Type B pancreatic cell (in vitro differentiated cells): ENCODE results near the gene COX4I2. TPM values are rescaled to one million over a fixed set of nuclear protein-coding genes. Genes with fewer than 3 reads are reported as not detected.
"Not testable (repeated sequence)": the region's sequence is repeated elsewhere in the genome, so short reads cannot be mapped to it uniquely, and the experiment has no call there.

Experiments used
- DNase-seq: peaks from one replicate; pipeline ENCODE4 v3.0.0; 2021; ENCODE audit warnings: mixed read lengths; ENCODE audit not compliant: unreplicated experiment; ENCODE audit errors: extremely low spot score
- H3K27ac Mint-ChIP-seq: 2 replicates; pipeline ENCODE4 v1.8.0; 2021; ENCODE audit warnings: mild to moderate bottlenecking, mixed read lengths
- H3K27me3 Mint-ChIP-seq: 2 replicates; pipeline ENCODE4 v1.8.0; 2021; ENCODE audit warnings: mixed read lengths
- H3K36me3 Mint-ChIP-seq: 2 replicates; pipeline ENCODE4 v1.8.0; 2021; ENCODE audit warnings: mixed read lengths
- H3K4me1 Mint-ChIP-seq: one replicate; pipeline ENCODE4 v1.8.0; 2021; ENCODE audit warnings: mixed read lengths; ENCODE audit not compliant: unreplicated experiment
- H3K4me3 Mint-ChIP-seq: 2 replicates; pipeline ENCODE4 v1.8.0; 2021; ENCODE audit warnings: mild to moderate bottlenecking, mixed read lengths
- H3K9me3 Mint-ChIP-seq: 2 replicates; pipeline ENCODE4 v1.8.0; 2021; ENCODE audit warnings: mixed read lengths
- total RNA-seq: library from RNA; stranded (reverse); gene quantifications from 2 replicates; pipeline ENCODE4 v1.2.1, GENCODE V29; 2021; ENCODE audit warnings: low replicate concordance
- TF ChIP-seq, protein P1 (sequence below): fragments of 200-600 bp; sonication (generic); conservative IDR thresholded peaks from 2 replicates; pipeline ENCODE4 v1.5.0; 2021; ENCODE audit warnings: antibody characterized with exemption, mild to moderate bottlenecking

Gene COX4I2
- total RNA-seq, 1 donor from 2014 or later: not detected

DNA sequence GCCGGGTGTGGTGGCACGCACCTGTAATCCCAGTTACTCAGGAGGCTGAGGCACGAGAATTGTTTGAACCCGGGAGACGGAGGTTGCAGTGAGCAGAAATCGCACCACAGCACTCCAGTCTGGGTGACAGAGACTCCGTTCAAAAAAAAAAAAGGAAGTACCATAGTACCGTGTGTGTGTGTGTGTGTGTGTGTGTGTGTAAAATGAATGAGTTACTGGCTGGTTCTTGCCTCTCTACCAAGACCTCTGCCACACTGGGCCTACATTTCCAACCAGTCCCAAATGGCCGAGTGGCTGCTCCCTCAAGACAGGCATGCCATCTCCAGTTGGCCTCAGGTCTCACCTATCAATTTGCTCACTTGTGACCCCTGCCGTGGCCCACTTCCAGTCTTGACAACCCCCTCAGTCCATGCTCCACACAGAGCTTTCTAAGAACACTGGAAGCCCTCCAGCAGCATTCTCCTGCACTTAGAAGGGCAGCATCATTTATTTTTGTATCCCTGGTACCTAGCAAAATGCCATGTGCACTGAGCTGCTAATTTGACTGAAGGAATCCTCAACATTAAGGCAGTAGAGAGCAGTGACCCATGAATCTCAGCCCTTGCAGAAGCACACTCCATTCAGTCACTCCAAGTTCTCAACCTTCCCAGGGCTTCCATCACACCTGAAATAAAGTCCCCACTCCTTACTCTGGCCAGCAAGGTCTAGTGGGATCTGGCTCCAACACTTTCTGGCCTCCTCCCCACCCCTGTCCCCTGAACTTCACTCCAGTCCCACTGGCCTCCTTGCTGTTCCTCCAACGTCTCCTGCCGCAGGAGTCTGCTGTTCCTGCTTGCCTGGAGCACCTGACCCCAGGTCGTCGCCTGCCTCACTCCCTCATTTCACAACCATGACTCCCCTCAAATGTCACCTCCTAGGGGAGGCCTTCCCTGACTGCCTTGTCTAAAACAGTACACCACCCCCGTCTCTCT is 29.9 kb downstream of the COX4I2 start:
- H3K36me3 Mint-ChIP-seq: peaks cover 31% of the 10 kb centered on the region
- DNase-seq: no peak
- TF ChIP-seq, protein P1, sequence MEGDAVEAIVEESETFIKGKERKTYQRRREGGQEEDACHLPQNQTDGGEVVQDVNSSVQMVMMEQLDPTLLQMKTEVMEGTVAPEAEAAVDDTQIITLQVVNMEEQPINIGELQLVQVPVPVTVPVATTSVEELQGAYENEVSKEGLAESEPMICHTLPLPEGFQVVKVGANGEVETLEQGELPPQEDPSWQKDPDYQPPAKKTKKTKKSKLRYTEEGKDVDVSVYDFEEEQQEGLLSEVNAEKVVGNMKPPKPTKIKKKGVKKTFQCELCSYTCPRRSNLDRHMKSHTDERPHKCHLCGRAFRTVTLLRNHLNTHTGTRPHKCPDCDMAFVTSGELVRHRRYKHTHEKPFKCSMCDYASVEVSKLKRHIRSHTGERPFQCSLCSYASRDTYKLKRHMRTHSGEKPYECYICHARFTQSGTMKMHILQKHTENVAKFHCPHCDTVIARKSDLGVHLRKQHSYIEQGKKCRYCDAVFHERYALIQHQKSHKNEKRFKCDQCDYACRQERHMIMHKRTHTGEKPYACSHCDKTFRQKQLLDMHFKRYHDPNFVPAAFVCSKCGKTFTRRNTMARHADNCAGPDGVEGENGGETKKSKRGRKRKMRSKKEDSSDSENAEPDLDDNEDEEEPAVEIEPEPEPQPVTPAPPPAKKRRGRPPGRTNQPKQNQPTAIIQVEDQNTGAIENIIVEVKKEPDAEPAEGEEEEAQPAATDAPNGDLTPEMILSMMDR: no peak
- peaks cover 54% of the 10 kb centered on the region for H3K4me1 Mint-ChIP-seq
- H3K4me3 Mint-ChIP-seq: no peak overlapping the region
- no peaks in the 10 kb centered on the region for H3K9me3 Mint-ChIP-seq
- peak overlapping the region; percentile 90 for H3K27ac Mint-ChIP-seq
- no peaks in the 10 kb centered on the region for H3K27me3 Mint-ChIP-seq

DNA sequence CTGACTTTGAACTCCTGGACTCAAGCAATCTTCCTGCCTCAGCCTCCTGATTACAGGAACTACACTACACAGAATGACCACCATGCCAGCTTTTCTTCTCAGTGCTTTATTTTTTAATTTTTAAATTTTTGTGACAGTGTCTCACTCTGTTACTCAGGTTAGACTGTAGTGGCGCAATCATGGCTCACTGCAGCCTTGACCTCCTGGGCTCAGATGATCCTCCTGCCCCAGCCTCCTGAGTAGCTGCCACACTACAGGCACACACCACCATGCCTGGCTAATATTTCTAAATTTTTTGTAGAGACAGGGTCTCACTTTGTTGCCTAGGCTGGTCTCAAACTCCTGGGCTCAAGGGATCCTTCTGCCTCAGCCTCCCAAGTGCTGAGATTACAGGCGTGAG is 31.2 kb downstream of the COX4I2 start:
- Mint-ChIP-seq H3K36me3 (peaks cover 35% of the 10 kb centered on the region), H3K4me1 (peaks cover 48% of the 10 kb centered on the region), H3K27ac (peak overlapping the region; percentile 61)
- H3K9me3 Mint-ChIP-seq, H3K27me3 Mint-ChIP-seq, H3K4me3 Mint-ChIP-seq, DNase-seq: not testable (repeated sequence)

DNA sequence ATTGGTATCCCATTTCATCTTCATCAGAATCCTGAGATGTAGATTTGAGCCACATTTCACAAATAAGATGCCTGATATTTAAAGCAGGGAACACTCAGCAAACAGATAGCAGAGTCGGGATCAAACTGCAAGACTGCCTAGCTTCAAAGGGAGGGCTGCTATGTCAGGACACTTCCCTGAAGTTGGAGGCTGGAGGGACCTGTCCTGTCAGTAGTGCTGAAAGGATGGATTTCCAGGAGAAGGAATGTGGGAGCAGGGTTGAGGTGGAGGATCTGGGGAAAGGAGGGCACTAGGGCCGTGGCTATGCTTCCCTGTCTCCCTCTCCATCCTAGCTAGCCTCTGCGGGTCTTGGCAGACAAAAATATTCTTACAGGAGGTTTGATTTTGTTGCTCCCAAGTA is 32.2 kb downstream of the COX4I2 start:
- peak overlapping the region; percentile 50 for H3K4me3 Mint-ChIP-seq
- H3K27me3 Mint-ChIP-seq: no peaks in the 10 kb centered on the region
- H3K27ac Mint-ChIP-seq: peak overlapping the region; percentile 61

DNA sequence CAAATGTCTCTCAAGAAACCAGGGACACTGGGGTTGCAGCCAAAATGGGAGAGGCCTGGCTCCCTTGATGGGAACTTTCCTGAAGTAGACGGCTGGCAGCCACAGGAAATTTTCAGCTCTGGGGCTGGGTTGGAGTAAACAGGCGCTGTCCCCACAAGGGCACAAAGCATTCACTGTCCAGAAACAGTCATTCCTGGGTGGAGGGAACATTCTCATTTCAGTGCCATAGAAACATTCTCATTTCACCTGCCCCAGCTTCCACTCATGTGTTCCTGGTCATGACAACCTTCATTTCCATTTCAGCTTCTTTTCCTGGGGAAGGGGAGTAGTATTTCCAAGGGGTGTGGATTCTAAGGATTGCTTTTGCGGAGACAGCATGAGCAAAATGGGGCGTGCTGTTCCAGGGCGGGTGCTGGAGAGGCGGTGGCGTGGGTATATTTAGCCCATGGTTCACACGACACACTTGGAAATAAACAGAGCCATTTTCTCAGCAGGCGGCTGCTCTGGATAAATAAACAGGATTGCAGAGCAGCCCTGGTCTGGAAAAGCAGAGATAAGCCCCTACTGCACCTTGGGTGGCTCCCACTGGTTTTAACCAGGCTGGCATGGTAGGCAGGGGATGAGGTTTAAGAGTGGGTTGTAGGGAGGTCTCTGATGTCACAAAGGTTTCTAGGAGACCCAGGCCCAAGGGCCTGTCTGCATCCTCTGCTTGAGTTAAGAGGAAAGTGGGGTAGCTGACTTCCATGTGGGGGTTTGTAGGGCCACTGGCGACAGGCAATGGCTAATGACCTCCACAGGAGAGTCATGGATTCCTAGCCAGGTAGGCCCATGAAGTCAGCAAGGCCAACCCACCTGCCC is 32.9 kb downstream of the COX4I2 start:
- Mint-ChIP-seq H3K4me3 (no peak overlapping the region), H3K27ac (peak overlapping the region; percentile 61), H3K36me3 (peaks cover 42% of the 10 kb centered on the region), H3K4me1 (peaks cover 43% of the 10 kb centered on the region), H3K9me3 (no peaks in the 10 kb centered on the region), H3K27me3 (no peaks in the 10 kb centered on the region)
- TF ChIP-seq, protein P1: no peak
- DNase-seq: no peak

More for the DNA sequence above, 32.2 kb downstream of the COX4I2 start:
- peaks cover 41% of the 10 kb centered on the region for H3K4me1 Mint-ChIP-seq
- H3K9me3 Mint-ChIP-seq: no peaks in the 10 kb centered on the region
- TF ChIP-seq, protein P1: no peak
- DNase-seq: no peak
- H3K36me3 Mint-ChIP-seq: peaks cover 39% of the 10 kb centered on the region

DNA sequence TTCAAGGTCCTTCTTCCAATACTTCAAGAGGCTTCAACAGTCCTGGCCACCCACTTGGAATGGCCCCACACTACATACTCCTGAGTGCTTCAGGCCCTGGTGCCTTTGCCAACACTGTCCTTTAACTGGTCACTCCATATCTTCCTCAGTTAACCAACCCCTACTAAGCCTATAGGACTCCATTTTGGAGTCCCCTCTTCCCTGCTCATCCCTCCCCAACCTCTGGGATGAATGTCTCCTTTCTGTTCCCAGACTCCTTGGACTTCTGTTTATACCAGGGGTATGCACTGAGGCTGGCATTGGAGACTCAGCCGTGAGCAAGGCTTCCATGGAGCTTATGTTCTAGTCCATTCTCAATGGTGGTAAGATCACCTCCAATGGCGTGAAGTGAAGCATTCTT is 33.6 kb downstream of the COX4I2 start:
- Mint-ChIP-seq H3K9me3 (no peaks in the 10 kb centered on the region), H3K4me1 (peaks cover 43% of the 10 kb centered on the region), H3K27me3 (no peaks in the 10 kb centered on the region), H3K27ac (peak overlapping the region; percentile 57), H3K4me3 (no peak overlapping the region), H3K36me3 (peaks cover 36% of the 10 kb centered on the region)
- no peak for DNase-seq
- TF ChIP-seq, protein P1: no peak
